GM21786 (cell line): ENCODE results near the gene SLC16A1.
"Not testable (repeated sequence)": the region's sequence is repeated elsewhere in the genome, so short reads cannot be mapped to it uniquely, and the experiment has no call there.

Source experiments
- ATAC-seq: cut with Tn5 transposase; IDR thresholded peaks from one replicate; pipeline ENCODE4 v1.9.1; 2021; ENCODE audit not compliant: unreplicated experiment

The SLC16A1 gene, protein sequence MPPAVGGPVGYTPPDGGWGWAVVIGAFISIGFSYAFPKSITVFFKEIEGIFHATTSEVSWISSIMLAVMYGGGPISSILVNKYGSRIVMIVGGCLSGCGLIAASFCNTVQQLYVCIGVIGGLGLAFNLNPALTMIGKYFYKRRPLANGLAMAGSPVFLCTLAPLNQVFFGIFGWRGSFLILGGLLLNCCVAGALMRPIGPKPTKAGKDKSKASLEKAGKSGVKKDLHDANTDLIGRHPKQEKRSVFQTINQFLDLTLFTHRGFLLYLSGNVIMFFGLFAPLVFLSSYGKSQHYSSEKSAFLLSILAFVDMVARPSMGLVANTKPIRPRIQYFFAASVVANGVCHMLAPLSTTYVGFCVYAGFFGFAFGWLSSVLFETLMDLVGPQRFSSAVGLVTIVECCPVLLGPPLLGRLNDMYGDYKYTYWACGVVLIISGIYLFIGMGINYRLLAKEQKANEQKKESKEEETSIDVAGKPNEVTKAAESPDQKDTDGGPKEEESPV

DNA sequence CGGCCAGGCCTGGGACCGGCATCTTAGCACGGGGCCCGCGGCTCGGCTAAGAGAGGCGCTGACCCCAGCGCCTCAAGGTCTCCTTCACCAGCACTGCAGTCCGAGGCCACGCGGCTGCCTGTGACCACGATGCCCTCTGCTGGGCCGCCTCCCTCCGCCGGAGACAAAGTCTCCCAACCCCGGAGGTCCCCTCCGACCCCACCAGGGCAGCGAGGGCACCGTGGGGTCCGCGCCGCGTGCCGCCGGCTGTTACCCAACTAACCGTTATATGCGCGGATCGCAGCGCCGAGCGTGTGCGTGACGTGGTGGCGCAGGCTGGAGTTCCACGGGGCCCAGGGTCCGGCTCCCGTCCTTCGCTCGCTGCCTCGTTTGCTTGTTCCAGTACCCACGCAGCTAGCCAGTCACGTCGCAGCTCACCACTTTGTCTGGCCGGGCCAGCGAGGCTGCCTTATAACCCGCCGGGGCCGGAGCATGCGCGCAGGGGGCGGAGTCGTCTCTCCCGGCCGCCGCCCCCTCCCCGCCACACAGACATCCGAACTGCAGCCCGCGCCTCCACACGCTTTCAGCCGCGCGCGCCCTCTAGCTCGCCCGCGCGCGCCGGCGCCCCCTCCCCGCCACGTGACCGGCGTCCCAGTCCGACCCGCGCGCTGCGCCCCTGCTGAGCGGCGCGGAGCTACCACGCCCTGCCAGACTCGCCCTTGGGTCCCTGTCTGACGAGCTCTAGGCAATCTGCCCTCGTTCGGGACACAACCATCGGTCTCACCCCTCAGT lies at the start of gene SLC16A1:
Gene SLC16A1 (minus strand): TSS at position 424 of the 771 bp plus-strand sequence. CDS start 26,888 bp downstream, outside the sequence.
- peak; percentile 54 for ATAC-seq

DNA sequence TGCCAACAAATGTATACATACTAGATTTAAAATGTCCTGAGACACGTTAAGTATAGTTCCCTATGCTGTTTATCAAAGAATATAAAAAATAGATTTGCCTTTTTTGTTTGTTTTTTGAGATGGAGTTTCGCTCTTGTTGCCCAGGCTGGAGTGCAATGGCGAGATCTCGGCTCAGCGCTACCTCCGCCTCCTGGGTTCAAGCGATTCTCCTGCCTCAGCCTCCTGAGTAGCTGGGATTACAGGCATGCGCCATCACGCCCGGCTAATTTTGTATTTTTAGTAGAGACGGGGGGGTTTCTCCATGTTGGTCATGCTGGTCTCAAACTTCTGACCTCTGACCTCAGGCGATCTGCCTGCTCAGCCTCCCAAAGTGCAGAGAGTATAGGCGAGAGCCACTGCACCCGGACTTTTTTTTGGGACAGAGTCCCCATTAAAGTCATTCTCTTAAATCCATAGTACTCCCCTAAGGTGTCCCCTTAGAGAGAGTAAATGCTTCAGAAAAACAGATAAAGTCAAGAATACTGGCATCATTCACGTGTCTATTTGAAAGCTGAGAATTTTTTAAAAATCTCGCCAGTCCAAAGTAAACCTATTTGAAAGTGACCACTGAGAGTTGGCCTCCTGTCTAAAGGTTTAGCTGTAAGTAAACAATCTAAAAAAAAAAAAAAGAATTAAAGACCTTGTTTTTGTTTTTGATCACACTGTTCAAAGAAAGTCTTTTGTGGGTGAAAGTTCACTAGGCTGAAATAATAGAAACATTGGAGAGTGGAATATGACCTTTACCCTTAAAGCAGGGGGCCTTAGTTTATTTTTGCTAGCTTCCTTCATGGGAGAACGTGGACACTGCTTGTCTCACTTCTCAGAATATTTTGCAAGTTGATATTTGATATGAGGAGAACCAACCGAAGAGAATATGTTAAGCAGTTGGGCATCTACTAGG lies 48.0 kb upstream of the SLC16A1 start:
- ATAC-seq = no peak

DNA sequence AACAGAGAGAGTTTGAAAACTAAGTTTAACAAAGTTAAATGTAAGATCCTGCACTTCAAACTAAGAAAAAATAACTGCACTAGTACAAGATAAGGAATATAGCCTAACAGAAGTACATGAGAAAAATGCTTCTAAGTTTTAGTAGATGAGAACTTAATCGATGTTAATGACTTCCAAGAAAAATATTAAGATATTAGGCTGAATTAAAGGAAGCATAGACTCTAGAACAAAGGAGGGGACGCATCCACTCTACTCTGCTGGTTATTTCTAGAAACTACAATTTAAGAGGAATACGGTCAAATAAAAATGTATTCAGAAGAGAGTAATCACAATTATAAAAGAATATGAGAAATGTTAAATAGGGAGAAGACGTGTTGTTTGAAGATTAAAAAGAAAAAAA lies 46.3 kb upstream of the SLC16A1 start:
- no peak for ATAC-seq

DNA sequence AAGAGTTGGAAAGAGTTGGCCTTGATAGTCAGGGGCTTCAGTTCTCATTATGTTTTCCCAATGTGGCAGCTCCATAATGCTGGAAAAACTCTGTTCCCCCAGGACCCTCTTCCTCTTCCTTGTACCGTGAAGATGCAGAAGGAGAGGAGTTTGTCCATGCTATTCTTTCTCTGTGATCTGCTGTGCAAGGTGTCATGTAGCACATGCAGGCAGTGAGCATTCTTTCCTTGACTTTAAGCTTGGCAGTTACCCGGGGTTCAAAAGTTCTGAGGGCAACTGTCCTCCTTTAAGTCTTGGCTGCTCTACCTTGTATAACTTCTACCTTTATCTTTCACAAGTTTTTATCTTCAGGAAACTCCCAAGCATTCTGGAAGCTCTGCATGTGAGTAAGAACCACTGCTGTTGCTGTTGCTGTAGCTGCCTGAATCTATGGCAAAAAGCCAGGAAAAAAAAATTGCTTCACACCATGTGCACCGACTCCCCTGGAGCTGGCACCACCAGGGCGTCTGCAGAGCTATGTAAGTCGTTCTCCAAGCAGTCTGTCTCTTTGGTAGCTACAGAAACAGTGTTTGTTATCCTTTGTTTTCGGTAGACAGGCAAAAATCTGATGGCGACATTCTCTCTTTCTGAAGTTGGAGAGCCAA lies 42.7 kb upstream of the SLC16A1 start:
- ATAC-seq = no peak

DNA sequence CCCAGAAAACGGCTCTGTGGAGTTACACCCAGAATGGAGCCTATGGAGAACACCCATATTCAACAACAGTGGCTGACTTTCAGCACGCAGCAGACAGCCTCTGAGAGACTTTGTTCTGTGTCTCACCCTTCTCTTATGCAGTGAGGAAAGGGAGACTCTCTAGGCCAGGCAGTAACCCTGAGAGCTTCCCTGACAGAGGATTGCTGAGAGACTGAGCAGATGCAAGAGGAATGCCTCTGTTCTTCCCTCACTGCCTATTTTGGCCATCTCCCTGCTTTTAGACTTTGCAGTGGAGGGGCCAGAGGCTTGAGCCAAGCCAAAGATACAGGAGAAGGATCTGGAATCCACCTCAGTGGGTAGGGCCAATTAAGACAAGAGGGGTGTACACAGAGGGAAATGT lies 41.8 kb upstream of the SLC16A1 start:
- ATAC-seq = no peak

DNA sequence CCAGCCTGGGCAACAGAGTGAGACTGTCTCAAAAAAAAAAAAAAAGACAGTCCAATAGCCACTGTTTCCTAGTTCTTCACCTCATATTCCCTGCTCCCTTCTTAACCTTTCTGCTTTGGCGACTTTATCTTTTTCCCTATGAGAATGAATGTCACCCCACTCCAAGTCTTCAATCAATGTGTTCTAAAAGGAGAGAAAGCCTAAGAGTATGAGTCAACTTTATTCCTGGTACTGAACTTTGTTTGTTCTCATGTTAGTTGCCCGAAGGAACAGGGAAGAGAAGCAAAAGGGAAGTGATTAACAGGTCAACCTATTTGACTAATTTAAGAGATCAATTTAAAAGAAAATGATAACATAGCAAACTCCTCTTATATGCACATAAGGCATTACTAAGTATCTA lies 39.9 kb upstream of the SLC16A1 start:
- ATAC-seq = no peak

DNA sequence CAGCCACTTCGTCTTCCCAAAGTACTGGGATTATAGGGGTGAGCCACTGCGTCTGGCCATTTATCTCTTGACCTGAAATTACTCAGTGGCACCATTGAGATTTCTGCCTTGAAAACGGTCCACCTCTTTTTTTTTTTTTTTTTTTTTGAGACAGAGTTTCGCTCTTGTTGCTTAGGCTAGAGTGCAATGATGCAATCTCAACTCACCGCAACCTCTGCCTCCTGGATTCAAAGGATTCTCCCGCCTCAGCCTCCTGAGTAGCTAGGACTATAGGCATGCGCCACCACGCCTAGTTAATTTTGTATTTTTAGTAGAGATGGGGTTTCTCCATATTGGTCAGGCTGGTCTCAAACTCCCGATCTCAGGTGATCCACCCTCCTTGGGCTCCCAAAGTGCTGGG lies 39.0 kb upstream of the SLC16A1 start:
- not testable (repeated sequence) for ATAC-seq

DNA sequence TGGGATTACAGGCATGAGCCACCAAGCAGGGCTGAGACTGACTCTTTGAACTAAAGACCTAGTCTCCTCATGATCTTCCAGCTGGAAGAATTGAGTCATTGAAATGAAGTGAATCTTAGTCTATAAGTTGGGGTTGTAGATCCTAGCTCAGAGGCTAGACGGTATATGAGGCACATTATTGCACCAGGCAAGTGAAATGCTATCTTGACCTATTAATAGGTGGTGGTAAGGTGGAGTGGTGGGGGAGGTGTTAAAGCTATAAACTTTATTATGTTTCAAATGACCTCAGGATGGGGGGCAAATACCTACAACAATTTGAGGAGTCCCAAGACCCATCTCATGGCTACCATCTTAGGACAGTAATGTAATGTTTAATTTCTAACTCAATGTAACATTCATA lies 36.8 kb upstream of the SLC16A1 start:
- no peak for ATAC-seq

DNA sequence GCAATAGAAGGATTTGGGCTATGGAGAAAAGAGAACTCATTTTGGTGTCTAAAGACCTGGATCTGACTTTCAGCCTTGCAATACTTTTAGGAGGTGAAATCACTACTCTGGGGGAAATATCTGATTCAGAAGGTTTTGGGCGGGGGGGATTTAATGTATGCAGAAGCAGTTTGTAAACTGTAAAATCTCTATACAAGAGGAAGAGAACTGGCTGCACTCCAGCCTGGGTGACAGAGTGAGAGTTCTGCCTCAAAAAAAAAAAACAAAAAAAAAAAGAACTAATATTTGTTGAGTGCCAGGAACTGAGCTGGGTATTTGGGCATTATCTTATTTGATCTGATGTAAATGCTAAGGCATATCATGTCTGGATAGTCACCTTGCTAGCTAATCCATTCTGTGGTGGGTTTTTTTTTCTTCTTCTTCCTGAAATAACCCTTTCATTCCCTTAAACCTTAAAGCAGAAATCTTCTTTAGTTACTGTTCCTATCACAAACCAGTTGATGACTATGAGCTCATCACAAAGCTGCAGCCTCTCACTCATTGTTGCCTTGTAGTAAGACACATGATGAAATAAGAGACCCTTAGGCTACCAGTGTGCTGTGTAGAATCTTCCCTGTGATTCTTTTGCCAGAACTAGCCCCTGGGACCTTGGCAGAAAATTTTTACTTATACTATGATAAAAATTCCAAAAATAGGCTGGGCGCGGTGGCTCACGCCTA lies 35.6 kb upstream of the SLC16A1 start:
- no peak for ATAC-seq

DNA sequence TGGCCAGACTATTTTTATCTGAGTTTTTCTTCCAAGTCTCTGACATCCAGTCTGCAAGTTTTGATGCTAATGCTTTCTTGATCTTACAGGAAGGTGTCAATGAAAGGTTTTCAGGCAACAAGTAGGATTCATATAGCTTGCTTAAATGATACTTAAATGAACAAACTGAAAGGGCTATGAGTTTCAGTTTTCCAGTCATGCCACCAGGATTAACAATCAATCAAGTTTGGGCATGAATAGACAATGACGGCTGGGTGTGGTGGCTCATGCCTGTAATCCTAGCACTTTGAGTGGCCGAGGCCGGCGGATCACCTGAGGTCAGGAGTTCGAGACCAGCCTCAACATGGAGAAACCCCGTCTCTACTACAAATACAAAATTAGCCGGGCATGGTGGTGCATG lies 34.3 kb upstream of the SLC16A1 start:
- no peak for ATAC-seq

DNA sequence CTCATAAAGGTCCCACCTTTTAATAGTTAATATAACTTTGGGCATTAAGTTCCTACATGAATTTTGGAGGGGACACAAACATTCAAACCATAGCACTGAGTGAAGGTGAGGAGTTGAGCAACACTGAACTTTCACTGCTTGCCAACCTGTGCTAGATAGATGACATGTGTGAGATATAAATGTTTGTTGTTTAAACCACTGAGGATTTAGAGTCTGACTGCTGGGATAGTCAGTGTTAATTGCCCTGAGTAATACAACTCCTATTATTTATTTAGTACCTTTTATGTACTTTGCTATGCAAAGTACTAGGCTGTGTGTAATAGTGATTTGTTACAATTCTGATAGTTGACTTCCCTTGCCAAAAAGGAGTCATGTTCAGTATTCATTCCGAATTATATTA lies 32.4 kb upstream of the SLC16A1 start:
- no peak for ATAC-seq

DNA sequence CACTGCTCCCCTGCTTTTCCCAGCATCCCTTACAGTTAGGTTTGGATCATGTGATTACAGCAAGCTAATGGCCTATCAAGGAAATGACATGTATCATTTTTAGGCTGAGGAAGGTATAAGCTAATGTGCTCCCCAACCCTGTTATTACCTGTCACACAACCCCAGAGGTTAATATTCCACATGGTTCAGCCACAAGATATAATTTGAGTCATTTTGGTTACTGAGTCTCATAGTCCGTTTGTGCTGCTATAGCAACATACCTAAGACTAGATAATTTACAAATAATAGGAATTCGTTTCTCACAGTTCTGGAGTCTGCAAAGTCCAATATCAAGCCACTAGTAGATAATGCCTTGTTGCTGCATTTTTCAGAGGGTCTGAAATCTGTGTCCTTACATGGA lies 29.1 kb upstream of the SLC16A1 start:
- ATAC-seq = peak; percentile 75

DNA sequence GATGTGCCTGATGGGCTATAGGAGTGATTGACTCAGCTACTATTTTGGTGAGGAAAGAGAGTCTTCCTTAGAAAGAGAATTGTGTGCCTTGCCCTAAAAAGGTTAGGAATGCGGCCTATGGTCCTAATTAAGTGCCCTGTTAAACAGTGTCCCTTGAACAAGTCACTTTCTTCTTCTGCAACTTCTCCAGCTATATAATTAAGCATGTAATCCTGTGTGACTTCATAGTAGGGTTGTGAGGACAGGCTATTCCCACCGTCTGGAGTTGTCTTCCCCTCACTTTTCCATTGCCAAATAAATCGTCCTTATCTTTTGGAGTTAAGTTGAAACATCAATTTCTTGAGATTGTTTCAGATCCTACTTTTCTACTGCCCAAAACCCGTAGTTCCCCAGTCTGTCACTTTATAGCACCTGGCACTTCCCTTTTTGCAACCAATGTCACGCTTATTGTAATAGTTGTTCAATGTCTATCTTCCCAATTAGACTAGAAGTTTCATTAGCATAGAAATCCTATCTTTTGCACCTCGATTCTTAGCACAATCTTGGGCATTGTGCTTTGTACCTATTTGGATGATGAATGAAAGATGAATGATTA lies 27.6 kb upstream of the SLC16A1 start:
- no peak for ATAC-seq

DNA sequence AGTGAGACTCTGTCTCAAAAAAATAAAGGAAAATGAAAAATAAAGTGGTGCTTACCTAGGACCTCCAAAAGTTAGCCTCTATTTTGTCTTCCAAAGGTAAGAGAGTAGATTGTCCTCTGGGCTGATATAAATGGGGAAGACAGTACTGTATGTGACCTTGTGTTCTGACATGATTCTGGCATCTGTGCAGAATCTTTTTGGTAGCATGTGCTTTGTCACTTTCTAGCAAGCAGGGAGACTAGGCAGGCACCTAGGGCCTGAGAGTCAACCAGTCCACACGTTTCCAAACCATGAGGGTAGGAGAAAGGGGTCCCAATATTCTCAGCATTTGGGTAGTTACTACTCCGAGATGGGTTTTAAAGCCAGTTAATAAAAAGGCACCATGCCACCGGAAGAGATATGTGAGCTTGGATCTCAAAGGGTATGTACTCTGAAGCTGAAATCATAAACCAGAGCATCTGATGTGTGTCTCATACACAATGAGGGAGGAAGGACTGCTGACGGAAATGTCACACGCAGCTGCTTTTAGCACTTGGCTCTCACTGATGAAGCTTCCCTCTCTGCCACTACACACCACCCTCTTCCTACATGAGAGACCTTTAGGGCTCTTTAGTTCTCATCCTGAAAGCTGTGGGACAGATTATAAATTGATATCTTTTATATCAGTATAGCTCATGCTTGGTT lies 27.0 kb upstream of the SLC16A1 start:
- peak; percentile 43 for ATAC-seq

DNA sequence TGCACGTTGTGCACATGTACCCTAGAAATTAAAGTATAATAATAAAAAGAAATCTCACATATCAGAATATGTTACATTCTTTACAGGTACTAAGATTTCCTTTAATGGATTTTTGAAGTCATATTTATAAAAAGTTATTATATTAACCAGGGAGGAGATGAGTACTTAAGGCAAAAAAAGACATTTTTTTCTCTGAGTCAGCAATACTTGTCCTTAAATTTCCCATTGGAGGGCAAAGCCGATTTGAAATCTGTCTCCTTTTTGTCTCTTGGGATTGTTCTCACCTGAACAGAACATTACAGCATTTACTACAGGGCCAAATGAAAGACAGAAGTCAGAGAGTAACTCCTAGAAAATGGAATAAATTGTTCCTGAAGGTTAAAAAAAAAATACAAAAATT lies 26.3 kb upstream of the SLC16A1 start:
- no peak for ATAC-seq

DNA sequence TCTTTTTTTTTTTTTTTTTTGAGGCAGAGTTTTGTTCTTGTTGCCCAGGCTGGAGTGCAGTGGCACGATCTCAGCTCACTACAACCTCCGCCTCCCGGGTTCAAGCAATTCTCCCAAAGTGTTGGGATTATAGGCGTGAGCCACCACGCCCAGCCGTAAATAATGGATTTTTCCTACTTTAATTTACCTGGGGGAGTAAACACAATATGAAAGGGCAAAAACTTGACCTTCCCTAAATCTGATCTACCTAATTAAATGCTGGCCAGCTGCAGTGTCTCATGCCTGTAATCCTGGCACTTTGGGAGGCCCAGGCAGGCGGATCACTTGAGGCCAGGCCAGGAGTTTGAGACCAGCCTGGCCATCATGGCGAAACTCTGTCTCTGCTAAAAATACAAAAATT lies 25.8 kb upstream of the SLC16A1 start:
- ATAC-seq = not testable (repeated sequence)

DNA sequence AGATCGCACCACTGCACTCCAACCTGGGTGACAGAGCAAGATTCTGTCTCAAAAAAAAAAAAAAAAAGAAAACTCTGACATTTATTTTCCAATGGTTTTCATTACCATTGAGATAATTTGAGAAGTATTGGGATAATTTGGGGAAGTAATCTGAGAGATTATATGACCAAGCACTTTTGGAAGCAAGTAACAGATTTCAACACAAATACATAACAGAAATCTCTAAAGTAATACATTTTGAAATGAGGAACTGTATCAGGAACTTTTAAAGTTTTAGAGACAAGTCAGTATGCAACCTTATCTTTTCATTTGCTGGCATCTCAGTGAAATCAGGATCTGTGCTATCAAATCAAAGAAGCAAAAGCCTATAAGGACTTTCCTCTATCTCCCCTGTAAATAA lies 25.4 kb upstream of the SLC16A1 start:
- no peak for ATAC-seq

DNA sequence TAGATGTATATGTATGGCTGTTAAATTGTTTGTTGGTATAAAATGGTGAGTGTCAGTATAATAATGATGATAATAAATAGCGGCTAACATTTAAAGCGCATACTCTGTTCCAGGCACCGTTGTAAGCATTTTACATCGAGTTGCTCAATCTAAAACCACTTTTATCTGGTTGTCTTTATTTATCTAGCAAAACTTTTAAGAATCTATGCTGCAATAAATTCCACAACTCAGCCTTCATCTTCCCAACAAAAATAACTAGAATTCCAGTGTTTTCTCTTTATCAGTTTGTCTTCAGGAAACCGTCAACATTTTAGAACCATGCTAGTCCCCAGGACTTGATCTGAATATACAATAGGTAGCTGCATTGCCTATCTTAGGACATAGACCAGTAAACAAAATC lies 19.3 kb upstream of the SLC16A1 start:
- ATAC-seq = no peak

DNA sequence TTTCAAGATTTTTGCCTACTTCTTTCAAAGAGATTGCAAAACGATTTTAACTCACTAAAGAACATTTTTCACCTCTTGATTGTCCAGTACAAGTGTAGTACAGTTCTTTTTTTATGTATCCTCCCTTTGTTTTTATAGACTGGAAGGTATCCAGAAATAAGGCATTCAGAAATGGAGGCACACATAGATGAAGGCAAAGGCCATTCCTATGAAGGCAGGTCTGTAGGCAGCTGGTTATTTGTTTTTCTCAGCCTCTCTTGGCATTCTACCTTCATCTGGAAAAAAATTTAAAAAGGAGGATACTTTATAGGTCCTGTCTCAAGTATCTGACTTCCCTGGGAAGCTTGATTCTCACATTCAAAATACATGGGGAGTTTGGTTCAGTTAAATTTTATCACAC lies 18.6 kb upstream of the SLC16A1 start:
- ATAC-seq = no peak
